ENCODE measurements around the gene SLX4IP. TPM values are rescaled to one million over a fixed set of nuclear protein-coding genes. Genes with fewer than 3 reads are reported as not detected.

The SLX4IP gene
- total RNA-seq, 1 donor from 2014 or later: 8.6 TPM

DNA sequence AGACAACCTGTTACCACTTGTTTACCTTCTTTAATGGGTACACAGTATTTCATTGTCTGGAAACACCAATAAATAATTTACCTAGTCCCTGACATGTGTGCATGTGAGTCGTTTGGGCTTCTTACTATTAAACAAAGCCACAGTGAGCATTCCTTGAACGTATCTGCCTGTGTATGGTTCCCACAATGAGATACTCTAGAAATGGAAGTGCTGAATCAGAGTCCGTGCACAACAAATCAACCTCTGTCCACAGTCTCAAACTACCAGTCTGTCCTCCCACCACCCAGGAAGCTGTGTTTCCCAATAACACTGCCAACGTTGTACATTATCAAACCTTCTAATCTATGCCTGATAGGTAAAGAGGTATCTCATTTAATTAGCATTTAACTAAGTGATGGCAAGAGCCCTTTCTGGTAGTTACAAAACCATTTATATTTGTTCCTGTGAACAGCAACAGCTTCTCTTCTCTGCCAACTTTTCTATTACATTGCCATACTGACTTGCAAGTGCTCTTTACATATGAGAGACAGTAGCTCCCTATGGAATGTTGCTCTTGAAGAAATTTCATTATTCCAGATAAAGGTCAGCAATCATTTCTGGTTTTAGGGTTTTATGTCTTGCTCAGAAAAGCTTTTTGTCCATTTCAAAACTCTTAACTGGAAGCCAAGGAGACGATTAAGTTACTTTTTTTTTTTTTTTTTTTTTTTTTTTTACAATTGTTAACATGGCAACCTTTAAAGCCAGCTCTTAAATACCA, 223.9 kb downstream of the SLX4IP start:
- Mint-ChIP-seq H3K27ac (no peak overlapping the region), H3K27me3 (peaks cover 35% of the 10 kb centered on the region), H3K36me3 (ENCODE audit: low read depth) (no peaks in the 10 kb centered on the region), H3K4me3 (no peak overlapping the region), H3K9me3 (no peaks in the 10 kb centered on the region), H3K4me1 (no peaks in the 10 kb centered on the region)
- TF ChIP-seq, protein P1, sequence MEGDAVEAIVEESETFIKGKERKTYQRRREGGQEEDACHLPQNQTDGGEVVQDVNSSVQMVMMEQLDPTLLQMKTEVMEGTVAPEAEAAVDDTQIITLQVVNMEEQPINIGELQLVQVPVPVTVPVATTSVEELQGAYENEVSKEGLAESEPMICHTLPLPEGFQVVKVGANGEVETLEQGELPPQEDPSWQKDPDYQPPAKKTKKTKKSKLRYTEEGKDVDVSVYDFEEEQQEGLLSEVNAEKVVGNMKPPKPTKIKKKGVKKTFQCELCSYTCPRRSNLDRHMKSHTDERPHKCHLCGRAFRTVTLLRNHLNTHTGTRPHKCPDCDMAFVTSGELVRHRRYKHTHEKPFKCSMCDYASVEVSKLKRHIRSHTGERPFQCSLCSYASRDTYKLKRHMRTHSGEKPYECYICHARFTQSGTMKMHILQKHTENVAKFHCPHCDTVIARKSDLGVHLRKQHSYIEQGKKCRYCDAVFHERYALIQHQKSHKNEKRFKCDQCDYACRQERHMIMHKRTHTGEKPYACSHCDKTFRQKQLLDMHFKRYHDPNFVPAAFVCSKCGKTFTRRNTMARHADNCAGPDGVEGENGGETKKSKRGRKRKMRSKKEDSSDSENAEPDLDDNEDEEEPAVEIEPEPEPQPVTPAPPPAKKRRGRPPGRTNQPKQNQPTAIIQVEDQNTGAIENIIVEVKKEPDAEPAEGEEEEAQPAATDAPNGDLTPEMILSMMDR (IDR thresholded peaks at IDR 0.05): no peak
- ATAC-seq (ENCODE audit: low read depth) (no peak), DNase-seq (no peak)
- ChIA-PET POLR2A (no interaction called here), CTCF (no interaction called here)
- intact Hi-C loops (cut with micrococcal nuclease): no loop called here

DNA sequence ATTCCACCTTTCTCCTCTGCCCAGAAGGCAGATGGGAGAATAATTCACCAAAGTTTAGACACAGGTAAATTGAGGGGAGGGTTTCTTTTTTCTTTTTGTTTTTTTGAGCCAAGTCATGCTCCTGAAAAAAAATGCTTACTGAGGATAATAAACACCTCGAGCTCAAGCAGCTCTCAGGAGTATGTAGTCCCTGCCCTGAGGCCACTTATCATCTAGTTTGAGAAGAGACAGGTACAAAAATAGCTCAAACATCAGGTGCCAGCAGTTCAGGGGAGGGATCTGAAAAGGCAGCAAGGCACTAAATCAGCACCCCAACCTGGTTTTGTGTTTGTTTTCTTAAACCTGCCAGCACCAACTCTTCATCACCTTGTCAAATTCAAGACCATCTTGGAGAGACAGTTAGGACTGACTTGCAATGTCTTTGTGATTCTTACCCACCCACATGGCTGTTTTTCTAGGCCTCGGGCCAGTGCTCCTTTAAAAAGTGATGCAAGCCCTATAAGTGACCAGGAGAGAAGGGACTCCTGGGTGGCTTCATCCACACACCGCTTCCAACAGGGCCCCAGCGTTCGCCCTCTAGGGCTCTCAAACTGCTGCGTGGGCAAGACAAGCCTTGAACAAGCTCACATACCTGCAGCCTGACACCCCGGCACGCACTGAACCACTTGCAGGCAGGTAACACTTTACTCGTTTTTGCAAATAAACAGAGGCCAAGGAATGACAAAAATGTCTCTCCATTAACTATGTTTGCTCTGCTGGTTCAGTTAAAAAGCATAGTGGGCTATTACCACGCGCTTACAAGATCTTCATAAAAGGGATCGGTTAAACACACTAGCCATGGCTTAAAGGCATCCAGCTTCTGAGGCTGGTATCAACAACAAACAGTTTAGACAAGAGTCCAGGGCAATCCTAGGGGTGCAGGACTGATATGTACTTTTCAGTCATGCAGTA, 224.8 kb downstream of the SLX4IP start:
- Mint-ChIP-seq H3K9me3 (no peaks in the 10 kb centered on the region), H3K27me3 (peaks cover 33% of the 10 kb centered on the region), H3K27ac (no peak overlapping the region), H3K4me1 (no peaks in the 10 kb centered on the region), H3K36me3 (ENCODE audit: low read depth) (no peaks in the 10 kb centered on the region), H3K4me3 (no peak overlapping the region)
- intact Hi-C loops (cut with micrococcal nuclease): no loop called here
- CTCF ChIA-PET: no interaction called here
- ATAC-seq (ENCODE audit: low read depth): no peak
- POLR2A ChIA-PET: no interaction called here
- TF ChIP-seq, protein P1 (IDR thresholded peaks at IDR 0.05): no peak
- no peak for DNase-seq

DNA sequence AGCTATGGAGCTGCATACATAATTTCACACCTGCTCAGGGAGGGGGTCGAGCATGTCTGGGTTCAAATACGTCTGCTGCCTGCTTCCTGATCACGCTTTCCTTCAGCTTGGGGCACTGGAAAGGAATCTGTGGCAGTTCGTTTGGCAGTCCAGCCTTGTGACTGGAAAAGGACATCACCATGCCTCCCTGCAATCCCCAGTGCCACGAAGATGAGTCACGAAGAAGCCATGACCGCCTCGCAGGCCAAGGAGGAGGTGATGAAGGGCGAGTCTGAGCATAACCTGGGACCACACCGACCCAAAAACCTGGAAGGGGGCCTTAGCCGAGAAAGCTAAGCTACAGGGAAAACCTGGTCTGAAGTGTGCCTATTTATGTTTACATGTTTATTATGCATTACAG, 225.6 kb downstream of the SLX4IP start:
- no peaks in the 10 kb centered on the region for H3K36me3 Mint-ChIP-seq (ENCODE audit: low read depth)
- DNase-seq (no peak), ATAC-seq (ENCODE audit: low read depth) (no peak)
- CTCF ChIA-PET: no interaction called here
- POLR2A ChIA-PET: no interaction called here
- no peaks in the 10 kb centered on the region for H3K9me3 Mint-ChIP-seq
- TF ChIP-seq, protein P1 (IDR thresholded peaks at IDR 0.05): no peak
- H3K27ac Mint-ChIP-seq: no peak overlapping the region
- H3K4me1 Mint-ChIP-seq: no peaks in the 10 kb centered on the region
- no peak overlapping the region for H3K4me3 Mint-ChIP-seq
- H3K27me3 Mint-ChIP-seq: peaks cover 36% of the 10 kb centered on the region
- intact Hi-C loops (cut with micrococcal nuclease): no loop called here

DNA sequence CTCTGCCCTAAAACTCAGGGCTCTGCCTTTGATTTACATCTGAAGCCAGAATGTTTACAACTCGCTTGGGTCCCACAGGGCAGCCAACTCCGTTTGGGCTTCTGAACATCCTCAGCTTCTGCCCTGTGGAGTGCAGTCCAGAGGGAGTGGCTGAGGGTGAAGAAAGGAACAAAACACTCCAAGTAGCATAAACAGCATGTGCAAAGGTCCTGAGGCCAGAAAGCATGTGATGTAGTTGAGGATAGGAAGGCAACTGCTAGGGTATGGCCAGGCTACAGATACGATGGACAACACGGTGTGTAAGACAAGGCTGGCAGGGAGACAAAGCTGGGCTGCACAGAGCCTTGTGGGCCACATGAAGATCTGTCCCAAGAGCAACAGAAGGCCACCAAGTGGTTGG, 226.2 kb downstream of the SLX4IP start:
- ATAC-seq (ENCODE audit: low read depth) (no peak), DNase-seq (no peak)
- POLR2A ChIA-PET: no interaction called here
- H3K36me3 Mint-ChIP-seq (ENCODE audit: low read depth): no peaks in the 10 kb centered on the region
- H3K27ac Mint-ChIP-seq: no peak overlapping the region
- TF ChIP-seq, protein P1 (IDR thresholded peaks at IDR 0.05): no peak
- no peaks in the 10 kb centered on the region for H3K4me1 Mint-ChIP-seq
- H3K4me3 Mint-ChIP-seq: no peak overlapping the region
- H3K27me3 Mint-ChIP-seq: peaks cover 40% of the 10 kb centered on the region
- CTCF ChIA-PET: no interaction called here
- H3K9me3 Mint-ChIP-seq: no peaks in the 10 kb centered on the region
- intact Hi-C loops (cut with micrococcal nuclease): no loop called here

DNA sequence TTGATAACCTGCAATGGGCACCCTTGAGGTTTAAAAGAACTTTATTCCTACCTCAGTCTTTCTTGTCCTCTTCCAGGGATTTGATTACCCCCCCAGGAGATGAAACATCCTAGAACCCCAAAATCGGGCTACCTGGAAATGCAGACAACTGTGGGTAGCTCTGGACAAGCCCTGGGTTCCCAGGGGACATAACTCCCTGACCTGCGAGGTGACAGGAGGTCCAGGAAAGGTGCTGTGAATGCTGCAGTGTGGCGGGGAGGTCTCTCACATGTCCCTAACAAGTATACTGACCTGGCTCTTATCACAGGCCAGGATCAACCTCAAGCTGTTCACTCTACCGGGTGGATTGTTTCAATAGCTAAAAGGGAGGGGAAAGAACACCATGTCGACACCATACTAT, 227.0 kb downstream of the SLX4IP start:
- POLR2A ChIA-PET: no interaction called here
- no peak for DNase-seq
- H3K27ac Mint-ChIP-seq: no peak overlapping the region
- H3K27me3 Mint-ChIP-seq: peaks cover 41% of the 10 kb centered on the region
- no peaks in the 10 kb centered on the region for H3K36me3 Mint-ChIP-seq (ENCODE audit: low read depth)
- TF ChIP-seq, protein P1 (IDR thresholded peaks at IDR 0.05): no peak
- no peaks in the 10 kb centered on the region for H3K9me3 Mint-ChIP-seq
- CTCF ChIA-PET: no interaction called here
- no peaks in the 10 kb centered on the region for H3K4me1 Mint-ChIP-seq
- intact Hi-C loops (cut with micrococcal nuclease): no loop called here
- ATAC-seq (ENCODE audit: low read depth): no peak
- H3K4me3 Mint-ChIP-seq: no peak overlapping the region

All from activated B cell treated with CpG ODN at 0.5 μM for 24 hours (primary cell).